CD4-positive, alpha-beta T cell treated with Interleukin-6 at 100 ng/mL for 8 hours (primary cell): ENCODE results near the gene DXO.
"Not testable (repeated sequence)": the region's sequence is repeated elsewhere in the genome, so short reads cannot be mapped to it uniquely, and the experiment has no call there.

Source experiments
- DNase-seq: peaks from one replicate; pipeline ENCODE4 v3.0.0-alpha.2; 2020; ENCODE audit warnings: mixed read lengths, low spot score

DXO gene

GRCh38 chr6:31971993-31972708 is at the start of gene DXO:
TSS of gene DXO (minus strand) at chr6:31972138. CDS start at chr6:31971675, 463 bp downstream.
- peak; percentile 96 for DNase-seq

- DNase-seq: not testable (repeated sequence)
Measured at GRCh38 chr6:32014547-32014946, 42.6 kb upstream of the DXO start, which contains the start of gene C4B. TSS of gene C4B (plus strand) at chr6:32014795. CDS start at chr6:32014846, 51 bp downstream.

GRCh38 chr6:32013738-32014137 is 41.8 kb upstream of the DXO start:
- not testable (repeated sequence) for DNase-seq

- DNase-seq: not testable (repeated sequence)
Measured at GRCh38 chr6:32012941-32013617, 41.1 kb upstream of the DXO start.

- not testable (repeated sequence) for DNase-seq
Measured at GRCh38 chr6:32010856-32011530, 39.1 kb upstream of the DXO start.

GRCh38 chr6:32009537-32009936 is 37.6 kb upstream of the DXO start:
- DNase-seq: not testable (repeated sequence)

- not testable (repeated sequence) for DNase-seq
Measured at GRCh38 chr6:32008616-32009015, 36.7 kb upstream of the DXO start.

GRCh38 chr6:32008037-32008436 is 36.1 kb upstream of the DXO start:
- DNase-seq: not testable (repeated sequence)

GRCh38 chr6:32007086-32007485 is 35.1 kb upstream of the DXO start:
- DNase-seq: not testable (repeated sequence)

- not testable (repeated sequence) for DNase-seq
Measured at GRCh38 chr6:32005991-32006529, 34.1 kb upstream of the DXO start.

GRCh38 chr6:32005538-32005880 is 33.6 kb upstream of the DXO start:
- DNase-seq: not testable (repeated sequence)

- DNase-seq: peak; percentile 0
Measured at GRCh38 chr6:32004864-32005537, 33.1 kb upstream of the DXO start.

- not testable (repeated sequence) for DNase-seq
Measured at GRCh38 chr6:32004393-32004792, 32.5 kb upstream of the DXO start.

GRCh38 chr6:32003301-32003700 is 31.4 kb upstream of the DXO start:
- not testable (repeated sequence) for DNase-seq

- not testable (repeated sequence) for DNase-seq
Measured at GRCh38 chr6:32002546-32003268, 30.8 kb upstream of the DXO start.

- not testable (repeated sequence) for DNase-seq
Measured at GRCh38 chr6:31996385-31996784, 24.4 kb upstream of the DXO start.

GRCh38 chr6:31994421-31994820 is 22.5 kb upstream of the DXO start:
- not testable (repeated sequence) for DNase-seq

GRCh38 chr6:31989363-31989762 is 17.4 kb upstream of the DXO start:
- DNase-seq: not testable (repeated sequence)

GRCh38 chr6:31981744-31982143 is 9.8 kb upstream of the DXO start, which contains the start of gene C4A:
TSS of gene C4A (plus strand) at chr6:31982057. CDS start at chr6:31982108, 51 bp downstream.
- DNase-seq: not testable (repeated sequence)

GRCh38 chr6:31980998-31981397 is 9.1 kb upstream of the DXO start:
- not testable (repeated sequence) for DNase-seq
